GM19324 (cell line): ENCODE measurements around the gene BBS9.
"Not testable (repeated sequence)": the region's sequence is repeated elsewhere in the genome, so short reads cannot be mapped to it uniquely, and the experiment has no call there.

Source experiments
- ATAC-seq: cut with Tn5 transposase; IDR thresholded peaks from one replicate; pipeline ENCODE4 v1.9.1; 2021; ENCODE audit warnings: mild to moderate bottlenecking, moderate library complexity; ENCODE audit not compliant: unreplicated experiment, low FRiP score

BBS9 gene

DNA sequence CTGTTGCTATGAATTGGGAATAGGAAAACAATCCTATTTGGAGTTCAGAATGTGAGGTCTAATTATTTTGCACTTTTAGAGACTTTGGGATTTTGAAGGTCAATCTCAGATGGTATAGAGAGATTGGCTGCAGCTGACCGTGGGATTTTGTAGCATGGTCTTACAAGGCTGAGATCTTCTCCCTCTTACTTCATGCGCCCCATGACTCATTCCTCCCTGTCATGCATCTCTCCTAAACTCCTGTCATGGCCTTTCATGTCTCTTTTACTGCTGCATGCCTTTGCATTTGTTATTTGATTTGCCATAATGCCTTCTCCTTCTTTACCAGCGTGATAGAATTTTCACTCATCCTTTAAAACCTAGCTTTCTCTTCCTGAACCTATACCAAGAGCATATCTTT is 133.1 kb downstream of the BBS9 start:
- no peak for ATAC-seq

DNA sequence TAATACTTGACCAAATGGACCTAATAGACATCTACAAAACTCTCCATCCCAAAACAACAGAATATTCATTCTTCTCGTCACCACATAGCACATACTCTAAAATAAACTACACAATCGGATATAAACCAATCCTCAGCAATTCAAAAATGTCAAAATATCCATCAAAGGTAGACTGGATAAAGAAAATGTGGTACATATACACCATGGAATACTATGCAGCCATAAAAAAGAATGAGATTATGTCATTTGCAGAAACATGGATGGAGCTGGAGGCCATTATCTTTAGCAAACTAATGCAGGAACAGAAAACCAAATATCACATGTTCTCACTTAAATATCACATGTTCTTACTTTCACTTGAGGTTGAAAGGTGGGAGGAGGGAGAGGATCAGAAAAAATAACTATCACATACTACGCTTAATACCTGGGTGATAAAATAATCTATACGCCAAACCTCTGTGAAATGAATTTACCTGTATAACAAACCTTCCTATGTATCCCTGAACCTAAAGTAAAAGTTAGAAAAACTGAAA is 142.5 kb downstream of the BBS9 start:
- ATAC-seq, result not testable (repeated sequence)

GRCh38 chr7:33273356-33273755 is 144.0 kb downstream of the BBS9 start:
- no peak for ATAC-seq

GRCh38 chr7:33276325-33276724 is 147.0 kb downstream of the BBS9 start:
- ATAC-seq, result no peak

GRCh38 chr7:33276729-33277128 is 147.4 kb downstream of the BBS9 start:
- no peak for ATAC-seq

- ATAC-seq, result no peak
Measured at GRCh38 chr7:33278095-33278494, 148.7 kb downstream of the BBS9 start.

DNA sequence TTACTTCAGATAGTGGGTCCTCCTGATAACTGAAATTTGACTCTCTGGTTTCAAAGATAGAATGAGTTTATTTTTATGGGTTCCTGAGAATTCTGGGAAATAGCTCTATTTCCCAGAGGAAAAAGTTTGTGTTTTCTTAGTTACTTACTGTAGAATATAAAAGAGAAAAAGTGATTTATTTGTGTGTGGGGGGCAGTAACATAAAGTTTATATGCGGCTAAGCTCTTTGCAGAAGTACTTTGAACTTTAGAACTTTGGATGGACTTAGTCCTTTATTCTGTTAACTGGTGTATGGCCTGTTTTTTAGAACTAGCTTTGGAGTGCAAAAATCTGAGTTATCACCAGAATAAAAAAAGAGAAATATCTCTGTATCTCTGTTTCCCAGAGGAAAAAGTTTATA is 157.1 kb downstream of the BBS9 start:
- ATAC-seq, result no peak

- ATAC-seq, result no peak
Measured at GRCh38 chr7:33287738-33288137, 158.4 kb downstream of the BBS9 start.

- ATAC-seq, result no peak
Measured at GRCh38 chr7:33298848-33299247, 169.5 kb downstream of the BBS9 start.

DNA sequence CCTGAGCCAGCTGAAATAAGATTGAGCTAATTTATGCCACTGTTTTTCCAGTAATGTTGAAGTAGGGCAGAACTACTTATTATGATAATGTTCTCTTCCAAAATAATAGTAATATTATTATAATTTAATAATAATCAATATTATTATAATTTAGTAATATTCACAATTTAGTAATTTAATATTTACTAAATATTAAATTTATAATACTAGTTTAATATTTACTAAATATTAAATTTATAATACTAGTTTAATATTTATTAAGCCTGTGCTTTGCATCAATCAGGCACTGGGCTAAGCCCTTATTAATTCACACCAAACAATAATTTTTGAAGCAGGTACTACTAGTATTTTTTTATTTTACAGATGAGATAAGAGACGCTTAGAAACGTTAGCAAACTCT is 170.1 kb downstream of the BBS9 start:
- ATAC-seq, result no peak

GRCh38 chr7:33300131-33300530 is 170.8 kb downstream of the BBS9 start:
- no peak for ATAC-seq

DNA sequence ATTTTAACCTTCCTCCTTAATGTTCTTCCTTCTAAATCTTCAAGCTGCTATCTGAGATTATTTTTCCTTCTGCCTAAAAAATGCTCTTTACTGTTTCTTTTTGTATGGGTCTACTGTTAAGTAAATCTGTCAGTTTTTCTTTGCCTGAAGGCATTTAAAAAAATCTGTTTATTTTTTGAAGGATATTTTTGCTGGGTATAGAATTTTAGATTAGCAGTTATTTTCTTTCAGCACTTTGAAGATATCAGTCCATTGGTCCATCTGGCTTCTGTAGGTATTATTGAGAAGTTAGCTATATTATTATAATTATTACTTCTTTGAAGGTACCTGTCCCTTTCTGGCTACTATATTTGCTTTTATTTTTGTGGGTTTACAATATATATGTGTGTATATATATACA is 171.4 kb downstream of the BBS9 start:
- no peak for ATAC-seq

- ATAC-seq, result not testable (repeated sequence)
Measured at GRCh38 chr7:33303978-33304557, 174.7 kb downstream of the BBS9 start.

DNA sequence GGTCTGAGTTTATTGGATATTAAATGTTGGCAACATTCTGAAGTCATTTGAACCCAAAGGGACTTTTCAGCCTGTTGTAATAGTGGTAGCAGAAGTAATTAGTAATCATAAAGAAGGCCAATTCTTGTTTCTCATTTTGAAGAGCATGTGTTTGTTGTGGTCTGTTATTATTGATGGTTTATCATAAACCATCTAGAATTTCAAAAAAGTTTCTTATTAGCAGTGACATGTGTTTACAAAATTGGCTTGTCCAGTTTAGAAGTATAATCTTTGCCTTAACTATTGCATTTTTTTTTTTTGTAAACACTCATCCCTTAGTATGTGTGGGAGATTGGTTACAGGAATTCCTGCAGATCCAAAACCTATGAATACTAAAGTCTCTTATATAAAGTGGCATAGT is 177.8 kb downstream of the BBS9 start:
- no peak for ATAC-seq

- no peak for ATAC-seq
Measured at GRCh38 chr7:33310546-33310945, 181.2 kb downstream of the BBS9 start.

DNA sequence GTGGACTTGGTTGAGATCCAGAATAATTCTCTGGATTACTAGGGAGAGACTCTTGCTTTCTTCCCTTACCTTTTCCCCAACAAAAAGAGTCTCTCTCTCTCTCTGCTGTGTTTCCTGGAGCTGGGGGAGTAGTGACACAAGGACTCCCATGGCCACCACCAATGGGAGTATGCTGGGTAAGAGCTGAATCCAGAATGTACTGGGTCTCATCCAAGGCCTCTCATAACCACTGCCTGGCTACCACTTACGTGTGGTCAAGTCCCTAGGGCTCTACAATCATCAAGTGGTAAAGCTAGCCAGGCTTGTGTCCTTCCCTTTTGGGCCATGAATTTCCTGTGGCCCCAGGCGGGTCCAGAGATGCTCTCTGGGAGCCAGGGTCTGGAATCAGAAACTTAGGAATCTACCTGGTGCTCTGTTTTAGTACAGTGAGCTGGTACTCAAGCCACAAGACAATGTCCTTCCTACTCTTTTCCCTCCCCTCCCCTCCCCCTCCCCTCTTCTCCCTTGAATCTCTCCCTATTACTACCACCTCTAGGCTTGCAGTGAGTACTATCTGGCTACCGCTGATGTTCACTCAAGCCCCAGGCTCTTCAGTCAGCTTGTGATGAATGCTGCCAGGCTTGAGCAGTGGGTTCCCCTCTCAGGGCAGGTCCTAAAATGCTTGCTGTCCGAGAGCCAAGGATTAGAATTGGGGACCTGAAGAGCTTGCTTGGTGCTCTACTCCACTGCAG is 196.6 kb downstream of the BBS9 start:
- no peak for ATAC-seq

GRCh38 chr7:33326485-33326848 is 197.1 kb downstream of the BBS9 start:
- ATAC-seq, result no peak

DNA sequence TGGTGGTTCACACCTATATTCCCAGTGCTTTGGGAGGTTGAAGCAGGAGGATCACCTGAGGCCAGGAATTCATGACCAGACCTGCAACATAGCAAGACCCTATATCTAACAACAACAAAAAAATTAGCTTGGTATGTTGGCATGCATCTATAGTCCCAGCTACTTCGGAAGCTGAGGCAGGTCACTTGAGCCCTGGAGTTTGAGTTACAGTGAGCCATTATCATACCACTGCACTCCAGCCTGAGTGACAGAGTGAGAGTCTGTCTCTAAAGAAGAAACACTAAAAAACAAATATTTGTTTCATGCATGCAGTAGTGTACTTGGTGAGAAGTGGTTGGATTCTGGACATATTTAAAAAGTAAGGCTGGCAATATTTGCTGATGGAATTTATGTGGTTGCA is 198.1 kb downstream of the BBS9 start:
- no peak for ATAC-seq

GRCh38 chr7:33334349-33334748 is 205.0 kb downstream of the BBS9 start:
- no peak for ATAC-seq

- no peak for ATAC-seq
Measured at GRCh38 chr7:33336820-33337219, 207.5 kb downstream of the BBS9 start.

DNA sequence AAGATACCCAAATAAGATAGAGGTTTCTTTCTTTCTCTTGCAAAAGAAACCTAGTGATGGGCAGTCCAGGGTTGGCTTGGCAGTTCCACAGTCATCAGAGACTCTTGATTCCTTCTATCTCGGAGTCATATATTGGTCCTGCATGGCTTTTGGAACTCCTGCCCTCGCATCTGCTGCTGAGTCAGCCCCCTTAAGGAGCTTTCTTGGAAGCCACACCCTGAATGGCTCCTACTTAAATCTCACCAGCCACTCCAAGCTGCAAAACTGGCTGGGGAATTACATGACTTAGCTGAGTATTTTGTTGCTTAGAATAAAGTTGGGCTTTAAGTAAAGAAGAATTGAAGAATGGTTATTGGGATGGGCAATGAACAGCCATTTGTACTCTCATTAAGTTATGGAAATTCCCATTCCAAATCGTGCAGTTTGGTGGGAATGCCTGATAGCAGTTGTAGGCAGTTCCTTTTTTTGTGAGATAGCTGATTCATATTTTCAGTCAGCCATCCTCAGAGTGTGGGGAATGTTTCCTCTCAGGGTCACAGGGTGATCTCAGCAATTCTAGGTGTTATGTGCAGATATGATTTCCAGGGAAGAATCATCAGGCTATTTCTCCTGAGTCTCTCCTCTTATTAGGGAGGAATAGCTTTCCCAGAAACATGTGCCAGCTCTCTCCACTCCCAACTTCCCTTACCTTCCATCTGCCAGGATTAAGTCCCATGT is 209.9 kb downstream of the BBS9 start:
- ATAC-seq, result no peak

GRCh38 chr7:33346055-33346454 is 216.7 kb downstream of the BBS9 start:
- ATAC-seq, result no peak
